Measurements from ENCODE around the gene ZNF580. TPM values are rescaled to one million over a fixed set of nuclear protein-coding genes. Genes with fewer than 3 reads are reported as not detected.

ZNF580 gene
- total RNA-seq, 2 donors from 2014 or later, result 15.3 to 26.2 TPM

DNA sequence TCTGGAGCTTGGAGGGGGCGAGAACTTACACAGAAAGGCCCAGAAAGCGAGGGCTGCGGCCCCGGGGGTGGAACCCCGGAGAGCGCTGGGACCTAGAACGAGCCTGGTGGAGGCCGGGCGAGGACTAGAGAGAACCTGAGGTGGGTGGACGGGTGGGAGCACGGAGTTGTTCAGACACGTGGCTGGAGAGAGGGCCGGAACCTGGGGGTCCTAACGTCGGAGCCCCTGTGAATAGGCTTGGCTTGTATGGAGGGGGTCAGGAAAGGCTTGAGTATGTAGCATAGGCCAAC is 3.0 kb downstream of the ZNF580 start:
- TF ChIP-seq, protein P1, sequence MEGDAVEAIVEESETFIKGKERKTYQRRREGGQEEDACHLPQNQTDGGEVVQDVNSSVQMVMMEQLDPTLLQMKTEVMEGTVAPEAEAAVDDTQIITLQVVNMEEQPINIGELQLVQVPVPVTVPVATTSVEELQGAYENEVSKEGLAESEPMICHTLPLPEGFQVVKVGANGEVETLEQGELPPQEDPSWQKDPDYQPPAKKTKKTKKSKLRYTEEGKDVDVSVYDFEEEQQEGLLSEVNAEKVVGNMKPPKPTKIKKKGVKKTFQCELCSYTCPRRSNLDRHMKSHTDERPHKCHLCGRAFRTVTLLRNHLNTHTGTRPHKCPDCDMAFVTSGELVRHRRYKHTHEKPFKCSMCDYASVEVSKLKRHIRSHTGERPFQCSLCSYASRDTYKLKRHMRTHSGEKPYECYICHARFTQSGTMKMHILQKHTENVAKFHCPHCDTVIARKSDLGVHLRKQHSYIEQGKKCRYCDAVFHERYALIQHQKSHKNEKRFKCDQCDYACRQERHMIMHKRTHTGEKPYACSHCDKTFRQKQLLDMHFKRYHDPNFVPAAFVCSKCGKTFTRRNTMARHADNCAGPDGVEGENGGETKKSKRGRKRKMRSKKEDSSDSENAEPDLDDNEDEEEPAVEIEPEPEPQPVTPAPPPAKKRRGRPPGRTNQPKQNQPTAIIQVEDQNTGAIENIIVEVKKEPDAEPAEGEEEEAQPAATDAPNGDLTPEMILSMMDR (IDR thresholded peaks at IDR 0.05), result no peak
- DNase-seq (ENCODE audit: low spot score), result no peak
- H3K9me3 ChIP-seq, result no peaks in the 10 kb centered on the region
- peak overlapping the region; percentile 94 to 97 for H3K27ac ChIP-seq
- H3K36me3 ChIP-seq, result peaks cover 11% of the 10 kb centered on the region
- H3K27me3 ChIP-seq, result no peaks in the 10 kb centered on the region
- peaks cover 0 to 70% of the 10 kb centered on the region in 2 donors for H3K4me1 ChIP-seq
- H3K4me3 ChIP-seq, result peak overlapping the region; percentile 85 to 97

DNA sequence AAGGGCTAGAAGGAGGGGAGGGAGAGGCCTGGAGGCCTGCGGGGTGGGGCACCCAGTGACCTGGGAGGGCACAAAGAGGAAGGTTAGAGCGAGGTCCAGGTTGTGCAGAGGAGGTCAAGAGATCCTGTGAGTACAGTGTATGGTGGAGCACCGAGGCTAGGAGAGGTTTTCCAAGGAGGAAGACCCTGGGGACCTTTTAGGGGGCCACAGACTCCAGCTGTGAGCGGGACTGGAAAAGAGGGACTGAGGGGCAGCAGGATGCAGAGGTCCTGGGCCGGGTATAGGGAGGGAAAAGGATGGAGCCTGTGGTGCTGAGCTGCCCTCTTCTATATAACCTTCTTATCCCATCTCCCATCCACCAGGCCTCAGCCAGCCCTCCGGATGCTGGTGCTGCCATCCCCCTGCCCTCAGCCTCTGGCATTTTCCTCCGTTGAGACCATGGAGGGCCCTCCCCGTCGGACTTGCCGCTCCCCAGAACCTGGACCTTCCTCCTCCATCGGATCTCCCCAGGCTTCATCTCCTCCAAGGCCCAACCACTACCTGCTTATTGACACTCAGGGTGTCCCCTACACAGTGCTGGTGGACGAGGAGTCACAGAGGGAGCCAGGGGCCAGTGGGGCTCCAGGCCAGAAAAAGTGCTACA is 3.5 kb downstream of the ZNF580 start:
- Histone ChIP-seq H3K4me1 (peaks cover 0 to 71% of the 10 kb centered on the region in 2 donors), H3K36me3 (peaks cover 11% of the 10 kb centered on the region), H3K9me3 (no peaks in the 10 kb centered on the region), H3K27ac (peak overlapping the region; percentile 94 to 97), H3K27me3 (no peaks in the 10 kb centered on the region), H3K4me3 (peak overlapping the region; percentile 85 to 97)
- TF ChIP-seq, protein P1 (IDR thresholded peaks at IDR 0.05), result no peak
- no peak for DNase-seq (ENCODE audit: low spot score)

DNA sequence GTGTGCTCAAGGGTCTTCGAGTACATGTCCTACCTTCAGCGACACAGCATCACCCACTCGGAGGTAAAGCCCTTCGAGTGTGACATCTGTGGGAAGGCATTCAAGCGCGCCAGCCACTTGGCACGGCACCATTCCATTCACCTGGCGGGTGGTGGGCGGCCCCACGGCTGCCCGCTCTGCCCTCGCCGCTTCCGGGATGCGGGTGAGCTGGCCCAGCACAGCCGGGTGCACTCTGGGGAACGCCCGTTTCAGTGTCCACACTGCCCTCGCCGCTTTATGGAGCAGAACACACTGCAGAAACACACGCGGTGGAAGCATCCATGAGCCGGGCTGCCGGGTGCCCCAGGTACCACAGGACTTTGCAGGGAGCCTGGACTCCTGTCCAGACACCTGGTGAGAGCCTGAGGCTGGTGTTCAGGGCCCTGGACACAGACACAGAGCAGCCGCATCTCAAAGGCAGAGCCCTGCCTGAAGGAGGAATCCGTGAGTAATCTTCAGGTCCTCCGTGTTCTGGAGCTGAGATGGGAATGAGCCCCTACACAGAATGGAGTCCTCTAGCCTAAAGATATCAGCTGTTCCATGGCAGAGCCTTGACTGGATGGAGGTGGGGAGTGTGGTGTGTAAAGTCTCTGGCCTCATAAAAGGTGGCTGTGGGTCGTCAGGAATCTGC is 4.2 kb downstream of the ZNF580 start:
- H3K36me3 ChIP-seq, result peaks cover 11% of the 10 kb centered on the region
- no peak for DNase-seq (ENCODE audit: low spot score)
- TF ChIP-seq, protein P1 (IDR thresholded peaks at IDR 0.05), result no peak
- H3K27ac ChIP-seq, result no peak overlapping the region
- no peaks in the 10 kb centered on the region for H3K9me3 ChIP-seq
- H3K27me3 ChIP-seq, result no peaks in the 10 kb centered on the region
- no peak overlapping the region for H3K4me3 ChIP-seq
- peaks cover 0 to 68% of the 10 kb centered on the region in 2 donors for H3K4me1 ChIP-seq

DNA sequence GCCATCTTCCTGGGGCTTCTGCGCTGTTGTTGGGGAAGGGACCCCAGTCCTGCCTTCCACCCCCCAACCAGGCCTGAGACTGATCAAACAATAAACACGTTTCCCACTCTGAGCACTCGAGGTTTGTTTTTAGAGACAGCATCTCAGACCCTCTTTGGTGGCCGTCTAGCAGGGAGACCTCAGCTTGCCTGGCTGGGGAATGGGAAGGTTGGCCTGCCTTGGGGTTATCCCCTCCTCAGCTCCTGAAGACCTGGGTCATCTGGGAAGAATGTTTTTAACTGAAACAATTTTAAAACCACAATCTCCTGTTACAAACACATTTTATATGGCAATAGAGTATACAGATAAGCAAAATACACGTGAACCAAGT is 4.7 kb downstream of the ZNF580 start:
- no peaks in the 10 kb centered on the region for H3K27me3 ChIP-seq
- TF ChIP-seq, protein P1 (IDR thresholded peaks at IDR 0.05), result no peak
- no peak for DNase-seq (ENCODE audit: low spot score)
- H3K4me1 ChIP-seq, result peaks cover 0 to 63% of the 10 kb centered on the region in 2 donors
- no peak overlapping the region for H3K27ac ChIP-seq
- H3K9me3 ChIP-seq, result no peaks in the 10 kb centered on the region
- no peak overlapping the region for H3K4me3 ChIP-seq
- peaks cover 11% of the 10 kb centered on the region for H3K36me3 ChIP-seq

DNA sequence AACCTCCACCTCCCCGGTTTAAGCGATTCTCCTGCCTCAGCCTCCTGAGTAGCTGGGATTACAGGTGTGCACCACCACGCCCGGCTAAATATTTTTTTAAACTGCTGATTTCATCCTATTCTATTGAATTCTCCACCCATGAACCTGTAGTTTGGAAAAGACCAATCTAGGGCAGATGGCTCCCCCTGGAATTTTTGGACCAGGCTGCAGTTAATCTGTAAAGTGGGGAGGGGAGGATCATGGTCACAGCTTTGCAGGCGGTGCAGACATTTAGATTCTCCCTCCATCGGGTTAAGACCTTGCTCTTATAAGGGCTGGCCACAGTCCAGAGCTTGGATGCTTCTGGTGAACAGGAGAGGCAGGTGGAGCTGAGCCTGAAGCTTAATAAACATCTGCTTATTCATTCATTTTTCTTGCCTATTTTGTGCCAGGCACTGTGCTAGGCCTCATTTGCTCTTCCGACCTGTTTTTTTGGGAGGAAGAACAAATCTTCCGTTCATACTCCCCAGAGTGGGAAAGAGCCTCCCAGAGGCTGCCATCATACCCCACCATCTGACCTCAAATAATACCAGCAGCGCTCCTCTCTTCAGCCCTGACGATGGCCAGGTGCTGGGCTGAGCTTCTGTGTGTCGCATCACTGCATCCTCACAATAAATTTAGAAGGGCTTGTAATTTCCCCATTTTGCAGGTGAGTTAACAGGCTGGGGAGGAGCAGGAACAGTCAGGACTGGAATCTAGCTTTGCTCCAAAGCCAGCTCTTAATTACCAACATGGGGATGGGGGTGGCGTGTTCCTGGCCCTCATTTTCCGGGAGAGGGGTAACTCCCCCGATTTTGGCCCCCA is 6.3 kb downstream of the ZNF580 start:
- TF ChIP-seq, protein P1 (IDR thresholded peaks at IDR 0.05), result no peak
- Histone ChIP-seq H3K27me3 (no peaks in the 10 kb centered on the region), H3K4me3 (peak overlapping the region; percentile 80 to 88), H3K27ac (peak overlapping the region; percentile 87 to 90), H3K36me3 (peaks cover 11% of the 10 kb centered on the region), H3K4me1 (peaks cover 0 to 53% of the 10 kb centered on the region in 2 donors), H3K9me3 (no peaks in the 10 kb centered on the region)
- no peak for DNase-seq (ENCODE audit: low spot score)

Data from right atrium auricular region (tissue), 2 donors.